GM12801 (cell line): Measurements from ENCODE around the gene NPLOC4.

Source experiments
- CTCF ChIP-seq: IDR thresholded peaks from one replicate; pipeline ENCODE4 v1.5.1; 2011; ENCODE audit warnings: control low read depth; ENCODE audit not compliant: insufficient read length; ENCODE audit errors: extremely low read depth

The NPLOC4 gene

DNA sequence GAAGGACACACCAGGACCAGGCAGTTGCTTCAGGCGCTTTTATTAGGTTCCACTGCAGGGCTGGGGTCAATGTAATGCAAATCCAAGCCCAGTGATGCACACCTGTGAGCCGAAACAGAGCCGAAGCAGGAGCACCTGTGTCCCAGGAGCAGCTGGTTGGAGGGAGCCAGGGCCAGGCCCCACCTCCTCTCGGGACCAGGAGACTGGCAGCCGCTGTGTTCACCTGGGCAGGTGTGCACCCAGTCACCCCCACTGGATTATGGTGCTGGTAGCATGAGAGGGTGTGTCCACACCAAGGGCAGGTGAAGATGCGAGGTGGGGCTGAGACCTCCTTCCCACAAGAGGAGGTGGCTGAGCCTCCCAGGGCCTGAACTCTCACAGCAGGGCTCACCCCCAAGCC lies 80.0 kb downstream of the NPLOC4 start:
- TF ChIP-seq CTCF = no peak

DNA sequence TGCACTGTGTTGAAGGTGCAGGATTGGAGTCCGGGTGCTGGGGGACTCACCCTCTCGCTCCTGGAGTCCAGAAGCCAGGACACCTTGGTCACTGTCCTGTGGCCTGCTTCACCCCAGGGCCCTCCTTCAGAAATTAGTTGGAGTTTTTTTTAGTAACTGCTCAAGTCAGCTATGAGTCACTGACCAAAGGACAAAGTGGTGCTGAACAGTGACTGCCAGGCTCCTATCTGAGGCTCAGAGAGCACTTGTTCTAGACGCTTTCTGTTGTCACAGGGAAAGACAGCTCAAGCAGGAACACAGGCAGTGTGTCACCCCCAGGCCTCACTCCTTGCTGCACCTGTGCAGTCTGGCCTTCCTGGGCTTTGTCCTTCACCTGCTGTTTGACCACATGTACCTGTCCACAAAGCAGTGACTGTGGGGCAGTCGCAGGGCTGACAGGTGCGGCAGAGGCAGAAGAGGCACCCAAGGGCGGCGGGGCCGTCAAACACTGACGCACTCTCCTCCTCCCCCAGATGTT lies 80.7 kb downstream of the NPLOC4 start:
- TF ChIP-seq CTCF = no peak

- TF ChIP-seq CTCF = no peak
Observed at GRCh38 chr17:81553616-81554181, 83.2 kb downstream of the NPLOC4 start.

DNA sequence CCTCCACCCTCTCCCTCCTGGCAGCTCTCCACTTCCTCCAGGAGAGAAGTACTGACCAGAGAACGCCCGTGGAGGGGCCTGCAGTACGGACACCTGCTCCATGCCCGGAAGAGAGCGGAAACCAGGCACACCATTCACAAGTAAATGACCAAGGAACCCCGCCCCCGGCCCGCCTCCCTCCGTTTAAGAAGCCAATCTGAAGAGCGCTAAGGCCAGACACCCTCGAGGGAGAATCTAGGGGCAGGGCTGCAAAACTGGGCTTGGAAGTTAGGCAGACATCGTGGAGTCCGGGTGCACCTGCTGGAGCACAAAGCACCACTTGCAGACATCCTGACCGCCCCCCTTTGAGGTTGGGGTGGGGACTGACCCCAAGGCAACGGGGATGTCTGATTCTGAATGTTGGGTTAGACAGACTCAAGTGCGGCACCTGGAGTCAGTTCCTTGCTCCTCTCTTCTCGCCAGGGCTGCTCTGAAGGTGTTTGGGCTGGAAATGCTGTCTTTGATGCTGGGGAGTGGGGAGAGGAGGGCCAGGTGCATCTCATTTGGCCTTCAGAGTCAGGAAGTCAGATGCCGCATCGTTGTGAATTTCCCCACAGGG lies 83.8 kb downstream of the NPLOC4 start:
- no peak for TF ChIP-seq CTCF

DNA sequence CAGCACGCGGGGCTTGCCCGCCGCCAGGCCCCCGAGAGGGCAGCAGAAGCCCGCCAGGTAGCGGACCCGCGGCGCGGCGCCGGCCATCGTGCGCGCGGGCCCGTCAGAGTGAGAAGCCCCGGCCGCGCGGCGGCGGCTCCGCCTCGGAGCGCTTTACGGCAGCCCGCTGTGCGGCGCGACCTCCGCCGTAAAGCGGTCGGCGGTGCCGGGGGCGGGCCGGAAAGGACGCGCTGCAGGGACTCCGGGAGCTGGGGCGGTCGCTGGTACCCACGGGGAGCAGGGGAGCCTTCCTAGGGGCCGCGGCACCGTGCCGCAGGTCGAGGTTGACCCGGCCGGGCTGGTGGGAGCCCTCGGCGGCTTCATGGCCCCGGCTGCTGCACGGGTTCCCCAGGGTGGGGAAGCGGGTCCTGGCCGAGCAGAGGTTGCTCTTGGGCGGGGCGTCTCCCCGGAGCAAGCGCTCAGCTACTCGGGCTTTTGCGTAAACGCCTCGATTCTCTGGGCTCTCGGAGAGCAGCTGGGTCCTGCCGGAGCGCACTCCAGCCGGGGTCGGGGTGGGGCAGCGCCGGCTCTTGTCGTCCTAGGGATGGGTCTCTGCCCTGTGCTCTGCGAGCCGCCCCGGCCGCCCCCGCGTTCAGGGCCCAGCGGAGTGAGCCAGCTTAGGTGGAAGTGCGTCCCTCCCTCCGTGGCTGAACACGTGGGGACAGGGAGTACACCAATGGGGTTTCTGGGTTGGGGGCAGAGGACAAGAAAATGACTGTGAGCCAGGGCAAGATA lies 84.5 kb downstream of the NPLOC4 start, which contains the start of gene FAAP100:
Gene FAAP100 (minus strand): TSS at position 110 of the 774 bp plus-strand sequence. CDS start 23 bp downstream, at position 87.
- no peak for TF ChIP-seq CTCF

- no peak for TF ChIP-seq CTCF
Observed at GRCh38 chr17:81551458-81552243, 85.3 kb downstream of the NPLOC4 start.
